KBM-7 (cell line): Measurements from ENCODE around the gene MASP1.

Source experiments
- DNase-seq: peaks from one replicate; pipeline ENCODE4 v3.0.0-alpha.2; 2015
- in situ Hi-C: fragments of 300-500 bp; cut with MboI; formaldehyde crosslinking; loops from 2 replicates; pipeline ENCODE4 v1.14.3; 2020; ENCODE audit warnings: low sequenced_read_pairs, low pct_unique_long_range_greater_than_20kb, mixed read lengths

MASP1 gene

DNA sequence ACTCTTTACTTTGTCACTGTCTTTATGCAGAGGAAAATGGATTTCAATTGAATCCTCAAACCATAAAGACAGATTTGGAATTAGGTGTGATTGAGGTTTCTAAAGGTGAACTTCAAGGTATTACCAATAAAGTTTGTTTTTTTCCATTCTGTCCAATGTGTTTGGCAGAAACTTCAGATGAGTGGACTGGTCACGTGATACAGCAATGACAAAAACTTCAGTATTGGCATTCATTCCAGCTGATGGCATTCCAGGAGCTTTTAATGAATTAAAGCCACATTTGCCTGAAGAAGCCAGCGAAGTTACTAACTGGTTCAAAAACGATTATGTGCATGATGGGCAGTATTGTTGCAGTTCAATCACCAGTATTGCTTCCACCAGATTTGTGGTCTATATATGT is 4.5 kb upstream of the MASP1 start:
- DNase-seq = no peak
- in situ Hi-C loops = no loop called here

DNA sequence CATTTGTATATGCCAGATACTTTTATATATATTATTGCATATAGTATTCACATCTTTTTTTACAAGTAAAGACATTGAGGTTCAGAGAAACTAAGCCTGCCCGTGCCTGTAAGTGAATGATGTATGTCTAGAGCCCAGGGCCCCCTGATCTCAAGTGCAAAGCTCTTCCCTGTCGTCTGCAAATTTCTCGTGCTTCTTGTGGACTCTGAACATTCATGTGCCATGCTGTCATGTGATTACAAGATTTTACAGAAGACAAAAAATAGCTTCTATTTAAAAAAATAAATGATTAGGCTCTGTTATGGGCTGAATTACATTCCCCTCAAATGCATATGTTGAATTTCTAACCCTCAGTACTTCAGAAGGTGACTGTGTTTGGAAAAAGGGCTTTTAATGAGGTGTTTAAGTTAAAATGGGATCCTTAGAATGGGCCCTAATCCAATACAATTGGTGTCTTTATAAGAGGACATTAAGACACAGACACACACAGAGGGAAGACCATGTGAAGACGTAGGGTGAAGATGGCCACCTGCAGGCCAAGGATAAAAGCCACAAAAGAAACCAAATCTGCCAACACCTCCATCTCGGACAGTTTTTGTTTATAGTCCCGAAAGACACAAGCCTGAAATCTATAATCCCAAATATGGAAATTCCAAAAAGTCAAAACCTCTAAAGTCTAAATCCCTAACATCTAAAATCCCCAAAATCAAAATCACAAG is 3.9 kb upstream of the MASP1 start:
- in situ Hi-C loops = no loop called here
- peak; percentile 3 for DNase-seq

DNA sequence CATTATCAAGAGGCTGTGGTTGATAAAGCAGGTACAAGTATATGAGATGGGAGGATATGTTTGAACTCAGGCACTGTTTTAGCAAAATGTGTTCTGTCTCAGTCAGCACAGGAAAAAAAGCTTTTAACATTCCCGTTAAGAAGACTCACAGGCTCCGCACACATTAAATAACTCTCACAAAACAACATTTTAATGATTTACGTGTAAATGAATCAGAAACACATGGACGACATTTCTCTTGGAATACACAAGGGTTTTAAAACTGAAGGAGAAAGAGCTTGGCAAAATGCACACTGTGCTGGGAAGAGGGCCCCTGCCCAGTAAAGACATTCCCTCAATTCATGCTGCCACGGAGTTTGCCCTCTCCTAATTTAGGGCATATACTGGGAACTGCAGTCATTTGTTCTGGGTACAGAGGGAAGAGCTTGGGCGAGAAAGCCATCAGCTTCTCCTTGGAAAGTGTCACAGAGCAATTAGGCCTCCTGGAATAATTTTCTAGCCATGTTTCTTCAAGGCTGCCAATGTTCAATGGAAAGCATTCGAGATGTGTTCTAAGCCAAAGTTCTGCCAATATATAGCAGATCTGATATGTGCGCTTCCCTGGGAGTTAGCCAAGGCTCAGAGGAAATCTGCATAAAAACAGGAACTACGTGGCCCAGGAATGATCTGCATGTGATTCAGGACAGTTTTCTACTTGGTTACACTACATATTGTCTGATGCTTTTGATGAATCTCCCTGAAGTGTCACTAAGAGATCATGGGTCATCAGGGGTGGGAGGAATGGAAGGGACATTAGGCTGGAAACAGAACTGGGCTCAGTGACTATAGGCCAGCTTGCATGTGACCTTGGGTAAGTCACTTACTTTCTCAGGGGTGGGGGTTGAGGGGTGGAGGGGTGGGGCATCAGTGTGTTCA is 2.2 kb upstream of the MASP1 start:
- in situ Hi-C loops = no loop called here
- no peak for DNase-seq

DNA sequence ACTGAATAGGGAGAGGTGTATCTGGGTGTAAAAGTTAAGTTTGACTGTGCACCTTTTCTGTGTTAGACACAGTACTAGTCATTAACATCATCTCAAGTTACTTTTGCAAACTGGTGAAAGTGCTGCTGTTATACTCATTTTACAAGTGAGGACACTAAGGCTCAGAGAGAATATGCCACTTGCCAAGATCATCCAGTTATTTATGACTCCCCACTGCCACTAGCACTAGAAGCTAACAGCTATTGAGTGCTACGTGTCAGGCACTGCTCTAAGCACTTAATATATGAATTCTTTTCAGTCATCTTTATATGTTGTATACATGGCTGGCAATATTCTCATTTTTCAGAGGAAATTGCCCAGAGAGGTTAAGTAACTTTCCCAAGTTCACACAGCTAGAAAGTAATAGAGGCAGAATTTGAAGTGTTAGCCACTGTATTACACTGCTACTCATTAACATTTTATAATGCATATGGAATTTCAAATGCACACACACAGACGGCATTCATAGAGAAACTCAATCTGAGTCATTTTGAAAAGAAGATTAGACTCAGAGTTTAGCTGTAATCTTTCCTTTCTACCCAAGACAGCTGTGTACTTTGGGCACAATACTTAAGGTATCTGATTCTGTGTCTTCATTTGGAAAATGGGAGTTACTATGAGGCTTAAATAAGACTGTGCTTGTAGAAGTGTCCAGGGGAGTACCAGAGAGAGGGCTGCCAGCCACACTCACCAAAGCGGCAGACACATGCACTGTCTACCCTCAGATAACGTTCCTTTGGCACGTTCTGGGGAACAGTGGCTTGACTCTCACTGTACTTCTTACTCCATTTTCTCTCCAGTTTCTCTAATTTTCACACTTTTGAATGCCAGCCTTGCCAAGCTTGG is 1.3 kb upstream of the MASP1 start:
- in situ Hi-C loops = no loop called here
- DNase-seq = no peak

DNA sequence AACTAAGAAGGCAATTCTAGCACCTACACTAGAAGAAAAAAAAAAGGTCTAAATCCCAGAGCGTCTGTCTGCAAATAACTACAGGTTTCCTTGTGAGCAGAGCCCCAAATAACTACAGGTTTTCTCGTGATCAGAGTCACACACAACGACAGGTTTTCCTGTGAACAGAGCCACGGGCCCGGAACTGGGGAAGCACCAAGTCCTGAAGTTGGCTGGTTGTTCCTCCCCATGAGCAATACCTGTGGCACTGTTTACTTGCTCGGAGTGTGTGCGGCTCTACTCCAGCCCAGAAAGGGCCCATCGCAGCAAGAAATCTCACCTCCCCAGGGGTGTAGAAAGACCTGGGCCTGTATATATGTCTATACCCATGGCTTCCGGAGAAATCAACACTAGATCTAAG is 644 bp upstream of the MASP1 start:
- in situ Hi-C loops = no loop called here

DNA sequence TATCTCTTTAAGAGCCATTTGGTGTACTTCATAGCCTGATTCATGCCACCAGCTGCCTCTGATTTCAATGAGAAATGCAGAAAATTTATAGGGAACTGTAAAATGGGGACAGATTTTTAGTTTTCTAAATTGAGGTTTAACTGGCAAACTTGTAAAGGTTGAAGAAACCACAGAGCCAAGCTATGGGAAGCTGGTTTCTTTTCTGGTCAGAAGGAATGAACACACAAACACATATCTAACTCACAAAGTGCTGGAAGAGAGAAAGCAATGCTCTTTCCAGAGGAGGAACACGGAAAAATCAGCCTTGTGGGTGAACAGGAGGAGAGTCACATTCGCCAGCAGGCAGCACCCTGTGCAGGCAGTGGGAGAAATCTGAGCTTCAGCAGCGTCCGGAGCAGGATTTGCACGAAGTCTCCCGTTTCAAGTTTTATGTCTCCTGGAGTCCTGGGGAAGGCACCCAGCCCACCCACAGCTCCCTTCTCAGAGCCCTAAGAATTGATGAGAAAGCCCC is 481 bp downstream of the MASP1 start:
- DNase-seq = no peak
- in situ Hi-C loops = no loop called here

More for the DNA sequence above, 644 bp upstream of the MASP1 start:
- no peak for DNase-seq

DNA sequence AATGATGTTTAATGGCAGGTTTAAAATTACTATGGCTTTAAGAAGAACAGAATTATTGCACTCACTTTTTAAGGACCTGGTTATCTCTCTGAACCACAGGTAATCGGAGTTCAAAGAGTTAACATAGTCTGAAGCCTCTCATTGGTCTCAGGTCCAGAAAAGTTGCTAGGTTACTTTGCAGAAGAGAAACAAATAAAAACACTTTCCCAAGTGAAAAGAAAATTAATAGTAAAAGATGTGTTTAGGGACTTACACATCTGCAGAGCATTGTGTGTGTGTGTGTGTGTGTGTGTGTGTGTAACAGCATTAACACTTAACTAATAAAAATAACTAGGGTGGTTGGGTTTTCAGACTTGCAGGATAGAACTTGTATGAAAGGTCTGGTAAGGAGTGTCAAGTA is 1.0 kb downstream of the MASP1 start:
- DNase-seq = no peak
- in situ Hi-C loops = no loop called here

DNA sequence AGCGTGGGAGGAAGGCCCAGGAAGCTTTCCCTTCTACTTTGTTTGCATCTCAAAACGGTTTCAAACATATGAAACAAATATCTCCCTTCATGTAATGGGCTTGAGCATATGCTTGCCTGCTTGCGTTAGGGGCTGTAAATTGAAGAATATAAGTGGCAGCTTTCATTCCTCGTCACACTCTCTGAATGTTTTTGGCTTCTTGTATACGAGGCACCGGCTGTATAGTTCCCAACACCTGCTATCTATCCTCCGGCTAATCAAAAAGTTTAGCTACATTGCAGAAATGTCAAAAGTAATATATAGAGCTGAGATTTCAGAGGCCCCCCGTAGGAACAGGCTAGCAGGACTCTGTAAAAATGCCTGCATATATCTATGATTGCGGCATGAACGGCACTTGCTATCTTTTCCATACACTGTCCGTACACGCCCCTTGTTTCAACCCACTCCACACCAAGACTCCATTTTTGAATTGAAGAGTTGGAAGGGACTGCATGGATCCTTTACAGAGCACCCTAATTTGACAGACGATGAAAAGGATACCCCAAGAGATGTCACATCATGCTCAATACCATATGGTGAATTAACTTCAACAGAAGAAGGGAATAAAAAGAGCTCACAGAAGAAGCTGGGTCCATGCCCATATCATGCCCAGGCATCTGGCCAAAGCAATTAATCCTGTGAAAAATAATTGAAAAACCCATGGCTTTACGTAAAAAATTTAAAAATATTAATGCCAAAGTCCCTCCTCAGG is 2.5 kb downstream of the MASP1 start:
- no peak for DNase-seq
- in situ Hi-C loops = no loop called here

DNA sequence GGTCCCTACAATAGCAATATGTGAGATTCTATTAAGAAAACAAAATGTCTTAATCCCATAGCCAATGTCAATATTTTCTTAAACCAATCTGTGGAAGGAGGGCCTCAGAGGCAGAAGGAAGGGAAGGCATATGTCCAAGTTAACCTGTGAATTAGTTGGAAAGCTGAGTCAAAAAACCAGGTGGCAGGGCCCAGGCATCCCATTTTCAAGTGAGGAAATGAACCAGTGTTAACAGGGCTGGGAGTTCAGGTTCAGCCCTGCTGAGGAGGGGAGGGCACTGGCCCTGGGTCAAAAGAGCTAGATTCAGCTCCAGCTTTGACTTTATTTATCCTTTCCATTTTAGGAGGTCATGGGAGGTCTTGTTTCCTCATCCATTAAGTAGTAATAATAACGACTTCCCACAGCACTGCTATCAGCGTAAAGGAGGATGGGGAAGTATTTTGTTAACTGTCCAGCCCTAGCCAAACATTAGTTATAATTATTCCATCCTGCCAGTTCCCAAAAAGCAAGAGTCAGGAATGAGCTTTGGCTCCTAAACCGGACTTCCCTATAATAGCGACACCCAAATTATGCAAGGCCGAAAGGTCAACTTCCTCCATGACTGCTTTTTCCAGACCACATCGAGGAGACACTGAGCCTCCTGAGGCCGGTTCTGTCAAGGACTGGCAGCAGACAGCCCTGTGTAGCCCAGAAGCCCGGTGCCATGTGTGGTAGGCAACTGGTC is 3.2 kb downstream of the MASP1 start:
- in situ Hi-C loops = no loop called here
- DNase-seq = no peak

DNA sequence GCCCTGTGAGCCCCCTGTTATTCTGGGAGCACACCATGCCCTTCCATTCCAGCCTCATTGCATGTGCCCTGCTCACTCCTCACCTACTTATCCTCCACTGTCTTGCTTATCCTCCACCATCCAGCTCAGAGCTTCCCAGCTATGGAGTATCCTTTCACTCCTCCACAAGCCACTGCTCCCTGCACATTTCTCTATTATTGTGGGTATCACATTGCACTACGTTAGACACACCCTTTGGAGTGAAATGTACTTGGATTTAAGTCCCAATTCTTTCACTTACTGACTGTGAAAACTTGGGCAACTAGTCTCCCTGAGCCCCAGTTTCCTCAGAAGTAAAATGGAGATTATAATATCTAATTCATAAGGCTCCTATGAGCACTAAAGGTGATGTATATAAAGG is 4.3 kb downstream of the MASP1 start:
- in situ Hi-C loops = no loop called here
- no peak for DNase-seq

DNA sequence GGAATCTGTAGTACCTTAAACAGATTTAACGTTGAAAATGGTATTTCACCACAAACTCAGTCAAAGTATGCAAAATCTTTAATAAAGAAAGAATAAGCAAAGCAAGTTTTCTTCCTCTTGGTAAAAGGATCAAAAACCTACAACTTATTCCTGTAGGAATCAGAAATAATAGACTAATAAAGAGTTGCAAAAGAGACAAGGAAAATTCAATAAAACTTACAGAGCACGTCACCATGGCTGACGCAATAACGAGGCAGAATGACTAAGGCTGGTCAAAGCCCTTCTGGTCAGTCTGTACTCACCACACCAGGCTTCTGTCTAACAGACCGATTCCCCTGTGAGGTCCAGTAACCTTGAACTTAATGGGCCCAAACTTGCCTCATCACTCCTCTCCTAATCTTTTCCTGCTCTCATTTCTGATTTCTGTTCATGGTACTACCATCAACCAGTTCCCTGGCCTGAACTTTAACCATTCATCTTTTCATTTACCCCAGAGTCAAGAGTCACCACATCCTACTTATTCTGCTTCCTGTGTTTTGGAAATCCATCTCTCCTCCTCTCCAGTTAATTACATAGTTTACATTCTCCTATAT is 5.0 kb downstream of the MASP1 start:
- DNase-seq = no peak
- in situ Hi-C loops = no loop called here

DNA sequence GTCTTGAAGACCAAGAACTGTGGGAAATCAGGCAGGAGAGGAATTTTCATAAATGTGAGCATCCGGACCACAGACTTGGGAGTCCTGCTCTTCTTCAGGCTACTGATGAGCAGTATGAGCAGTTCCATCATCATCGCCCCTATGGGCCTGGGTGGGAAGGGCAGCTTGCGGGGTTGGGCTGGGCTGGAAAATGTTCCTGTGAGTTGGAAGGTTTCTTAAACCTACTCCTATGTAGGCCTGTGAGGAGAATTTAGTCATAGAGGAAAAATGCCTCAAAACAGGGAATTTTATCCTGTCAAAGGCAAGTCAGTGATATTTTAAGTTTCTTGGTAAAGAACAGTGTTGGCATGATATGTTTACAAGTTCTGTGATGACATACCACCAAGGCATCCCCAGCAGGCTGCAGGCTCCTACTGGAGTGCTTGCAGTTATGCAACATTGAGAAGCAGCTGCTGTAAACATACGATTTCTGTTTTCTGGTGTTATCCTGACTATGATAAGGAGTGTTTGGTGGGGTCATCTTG is 10.3 kb downstream of the MASP1 start:
- no peak for DNase-seq

DNA sequence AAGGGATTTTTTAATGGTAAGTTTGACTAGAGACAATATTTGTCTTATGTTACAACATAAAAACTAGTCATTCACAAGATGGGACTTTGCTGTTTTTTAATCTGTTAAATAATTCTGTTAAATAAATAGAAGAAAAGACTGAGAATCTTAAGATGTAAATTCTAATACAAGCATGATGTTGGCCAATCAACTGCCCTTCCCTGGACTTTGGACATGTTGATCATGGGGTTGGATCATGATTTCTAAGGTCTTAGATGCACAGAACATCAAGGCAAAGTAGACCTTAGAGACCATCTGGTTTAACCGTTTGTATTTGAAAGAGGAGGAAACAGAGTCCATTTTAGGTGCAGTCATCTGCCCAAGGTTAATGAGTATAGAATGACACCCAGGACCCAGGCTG is 10.9 kb downstream of the MASP1 start:
- in situ Hi-C loops = no loop called here
- DNase-seq = no peak

More for the DNA sequence above, 10.3 kb downstream of the MASP1 start:
- in situ Hi-C loops = no loop called here

DNA sequence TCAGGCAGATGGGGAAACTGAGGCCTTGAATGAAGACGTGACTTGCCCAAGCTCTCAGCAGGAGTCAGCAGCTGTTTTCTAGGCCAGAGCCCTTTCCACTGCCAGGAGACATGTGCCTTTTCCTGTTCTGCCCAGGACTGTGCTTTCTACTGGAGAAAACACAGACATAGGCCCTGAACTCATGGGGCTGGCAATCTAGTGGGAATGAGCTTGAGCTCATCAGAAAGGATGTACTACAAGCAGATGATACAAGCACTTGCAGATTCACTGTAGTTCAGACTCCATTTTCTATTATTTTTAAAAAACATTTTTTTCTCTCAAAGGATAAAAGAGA is 14.4 kb downstream of the MASP1 start:
- DNase-seq = no peak
- in situ Hi-C loops = no loop called here

DNA sequence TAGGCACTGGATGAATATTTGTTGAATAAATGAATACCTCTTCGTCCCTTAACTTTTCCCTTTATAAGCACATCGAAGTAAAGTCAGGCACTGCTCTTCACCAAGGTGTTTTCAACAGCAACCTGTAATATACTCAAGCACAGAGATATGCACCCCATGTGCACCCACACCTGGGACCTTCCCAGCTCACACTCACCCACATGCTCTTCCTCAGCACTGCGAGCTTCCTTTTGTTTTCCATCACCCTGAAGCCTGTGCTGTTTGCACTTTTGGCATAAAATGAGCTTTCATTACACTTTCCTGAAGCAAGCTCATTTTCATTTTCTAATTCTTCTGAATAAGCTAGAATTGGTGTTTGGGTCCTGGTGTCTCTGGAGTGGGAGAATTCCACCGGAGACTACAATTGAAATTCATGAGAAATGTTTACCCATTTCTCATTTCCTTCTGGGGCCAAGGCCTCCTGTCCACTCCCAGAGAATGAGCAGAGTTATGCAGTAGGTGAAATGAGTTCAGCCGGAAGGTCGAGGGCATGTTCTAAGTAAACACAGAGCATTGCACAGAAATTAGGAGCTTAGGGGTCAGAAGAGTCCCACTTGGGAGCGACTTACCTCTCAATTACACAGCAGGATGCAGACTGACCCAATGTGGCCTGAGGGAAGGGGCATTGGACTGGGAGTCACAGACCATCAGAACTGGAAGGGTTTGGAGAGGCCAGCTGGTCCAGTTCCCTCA is 15.0 kb downstream of the MASP1 start:
- in situ Hi-C loops = no loop called here
- DNase-seq = no peak

DNA sequence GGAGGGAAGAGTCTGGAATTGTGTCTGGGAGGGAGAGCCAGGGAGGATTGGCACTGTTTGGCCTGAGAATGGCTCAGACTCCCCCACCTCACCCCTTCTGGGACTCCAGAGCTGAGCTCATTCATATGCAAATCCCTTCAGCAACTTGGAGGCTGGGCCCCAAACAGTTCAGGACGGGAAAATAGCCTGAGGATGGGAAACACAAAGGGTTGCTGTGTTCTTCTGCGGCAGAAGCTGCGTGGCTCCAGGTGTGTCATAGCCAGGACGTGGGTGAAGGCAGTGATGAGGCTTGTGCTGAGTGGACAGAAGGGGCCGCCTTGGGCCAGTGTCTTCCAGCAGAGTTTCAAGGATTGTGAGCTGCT is 16.6 kb downstream of the MASP1 start:
- in situ Hi-C loops = no loop called here
- no peak for DNase-seq

DNA sequence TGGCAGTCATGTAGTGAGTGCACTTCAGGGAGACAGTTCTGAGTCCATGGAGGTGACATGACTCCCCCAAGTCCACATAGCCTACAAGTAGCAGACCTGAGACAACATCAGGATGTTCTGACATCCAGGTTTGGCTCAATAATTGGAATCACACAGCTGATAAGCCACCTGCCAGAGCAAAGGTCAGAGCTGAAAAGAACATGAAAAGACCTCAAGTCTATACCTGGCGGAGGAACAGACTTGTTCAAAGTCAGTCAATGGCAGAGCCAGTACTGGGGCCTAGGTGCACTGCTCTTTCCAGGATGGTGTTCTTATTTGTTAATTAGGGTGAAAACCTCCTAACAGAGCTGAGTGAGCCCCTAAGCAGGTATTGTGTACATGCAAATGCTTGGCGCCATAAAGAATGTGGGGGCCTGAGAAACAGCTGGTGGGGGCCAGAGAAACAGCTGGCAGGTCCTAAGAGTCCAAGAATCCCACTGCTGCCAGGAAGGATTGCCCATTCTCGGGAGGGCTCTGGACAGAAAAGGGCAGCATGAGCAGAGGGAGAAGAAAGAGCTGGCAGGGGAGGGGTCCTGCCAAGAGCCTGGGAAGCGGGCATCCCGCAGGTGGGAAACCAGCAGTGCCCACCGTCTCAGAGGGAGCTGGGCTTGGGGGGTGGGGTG is 17.1 kb downstream of the MASP1 start:
- in situ Hi-C loops = no loop called here
- DNase-seq = no peak
